HFFc6 (cell line): Measurements from ENCODE around the gene WFIKKN2. TPM values are rescaled to one million over a fixed set of nuclear protein-coding genes. Genes with fewer than 3 reads are reported as not detected.

ENCODE experiments used
- DNase-seq: peaks from one replicate; pipeline ENCODE4 v3.0.0-alpha.2; 2018
- H3K27ac Mint-ChIP-seq: 2 replicates; pipeline ENCODE4 v1.8.0; 2020; ENCODE audit warnings: mild to moderate bottlenecking, mixed read lengths
- H3K27me3 Mint-ChIP-seq: 2 replicates; pipeline ENCODE4 v1.8.0; 2021; ENCODE audit warnings: mild to moderate bottlenecking, moderate library complexity, mixed read lengths; ENCODE audit not compliant: insufficient read depth
- H3K36me3 Mint-ChIP-seq: 2 replicates; pipeline ENCODE4 v1.8.0; 2021; ENCODE audit warnings: low read depth, mixed read lengths
- H3K4me1 Mint-ChIP-seq: 2 replicates; pipeline ENCODE4 v1.8.0; 2020; ENCODE audit warnings: low read depth, mixed read lengths
- H3K4me3 Mint-ChIP-seq: 2 replicates; pipeline ENCODE4 v1.8.0; 2020; ENCODE audit warnings: mild to moderate bottlenecking, moderate library complexity, mixed read lengths
- H3K9me3 Mint-ChIP-seq: 2 replicates; pipeline ENCODE4 v1.8.0; 2020; ENCODE audit warnings: mild to moderate bottlenecking, mixed read lengths
- total RNA-seq, 6 experiments: library from RNA; stranded (reverse); fragmentation: NEBNext Ultra II Directional; extraction: Animal tissue kit (Norgen Biotek cat#: 25700); gene quantifications; 2 replicates in 1 of 6; 3 replicates in 5 of 6; pipeline ENCODE4 v1.2.3, GENCODE V29; 2021
- TF ChIP-seq, protein P1 (sequence below): fragments of 200-600 bp; sonication (generic); IDR thresholded peaks from 2 replicates; pipeline ENCODE4 v1.5.0; 2021; ENCODE audit warnings: antibody characterized with exemption, mild to moderate bottlenecking

The WFIKKN2 gene
- total RNA-seq, 6 experiments from 2014 or later: 0.05 to 0.07 (median 0.05) TPM; not detected in 3

DNA sequence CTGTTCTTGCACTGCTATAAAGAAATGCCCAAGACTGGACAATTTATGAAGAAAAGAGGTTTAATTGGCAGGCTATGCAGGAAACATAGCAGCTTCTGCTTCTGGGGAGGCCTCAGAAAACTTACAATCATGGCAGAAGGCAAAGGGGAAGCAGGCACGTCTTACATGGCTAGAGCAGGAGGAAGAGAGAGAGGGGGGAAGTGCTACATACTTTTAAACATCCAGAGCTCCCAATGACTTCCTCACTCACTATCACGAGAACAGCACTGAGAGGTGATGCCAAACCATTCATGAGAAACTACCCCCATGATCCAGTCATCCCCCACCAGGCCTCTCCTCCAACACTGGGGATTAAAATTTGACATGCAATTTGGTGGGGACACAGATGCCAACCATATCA, 13.3 kb downstream of the WFIKKN2 start:
- Mint-ChIP-seq H3K9me3 (no peaks in the 10 kb centered on the region), H3K27ac (no peak overlapping the region), H3K36me3 (no peaks in the 10 kb centered on the region), H3K27me3 (peaks cover 3% of the 10 kb centered on the region; the same call in 1 of the 2 replicates), H3K4me3 (no peak overlapping the region), H3K4me1 (peaks cover 41% of the 10 kb centered on the region)
- TF ChIP-seq, protein P1, sequence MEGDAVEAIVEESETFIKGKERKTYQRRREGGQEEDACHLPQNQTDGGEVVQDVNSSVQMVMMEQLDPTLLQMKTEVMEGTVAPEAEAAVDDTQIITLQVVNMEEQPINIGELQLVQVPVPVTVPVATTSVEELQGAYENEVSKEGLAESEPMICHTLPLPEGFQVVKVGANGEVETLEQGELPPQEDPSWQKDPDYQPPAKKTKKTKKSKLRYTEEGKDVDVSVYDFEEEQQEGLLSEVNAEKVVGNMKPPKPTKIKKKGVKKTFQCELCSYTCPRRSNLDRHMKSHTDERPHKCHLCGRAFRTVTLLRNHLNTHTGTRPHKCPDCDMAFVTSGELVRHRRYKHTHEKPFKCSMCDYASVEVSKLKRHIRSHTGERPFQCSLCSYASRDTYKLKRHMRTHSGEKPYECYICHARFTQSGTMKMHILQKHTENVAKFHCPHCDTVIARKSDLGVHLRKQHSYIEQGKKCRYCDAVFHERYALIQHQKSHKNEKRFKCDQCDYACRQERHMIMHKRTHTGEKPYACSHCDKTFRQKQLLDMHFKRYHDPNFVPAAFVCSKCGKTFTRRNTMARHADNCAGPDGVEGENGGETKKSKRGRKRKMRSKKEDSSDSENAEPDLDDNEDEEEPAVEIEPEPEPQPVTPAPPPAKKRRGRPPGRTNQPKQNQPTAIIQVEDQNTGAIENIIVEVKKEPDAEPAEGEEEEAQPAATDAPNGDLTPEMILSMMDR: no peak
- no peak for DNase-seq

DNA sequence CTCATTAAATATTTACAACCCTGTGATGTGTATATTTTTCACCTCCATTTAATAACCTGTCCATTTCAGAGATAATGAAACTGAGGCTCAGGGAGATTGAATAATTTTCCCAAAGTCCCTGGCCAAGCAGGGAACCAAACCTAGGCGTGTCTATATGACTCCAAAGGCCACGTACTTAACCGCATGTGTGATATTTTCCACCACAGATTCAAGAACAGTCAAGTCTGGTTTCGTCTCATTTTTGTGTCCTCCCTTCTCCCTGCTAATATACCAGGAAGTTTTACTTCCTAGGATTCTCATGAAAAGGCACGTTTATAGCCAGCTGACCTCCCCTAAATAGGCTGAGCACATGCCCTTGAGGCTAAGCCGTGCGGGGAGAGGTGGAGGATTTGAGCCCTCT, 15.3 kb downstream of the WFIKKN2 start:
- DNase-seq: no peak
- Mint-ChIP-seq H3K27ac (no peak overlapping the region), H3K36me3 (no peaks in the 10 kb centered on the region), H3K4me3 (no peak overlapping the region), H3K27me3 (peaks cover 1% of the 10 kb centered on the region; the same call in 1 of the 2 replicates), H3K9me3 (no peaks in the 10 kb centered on the region), H3K4me1 (peaks cover 26% of the 10 kb centered on the region)
- TF ChIP-seq, protein P1: no peak

DNA sequence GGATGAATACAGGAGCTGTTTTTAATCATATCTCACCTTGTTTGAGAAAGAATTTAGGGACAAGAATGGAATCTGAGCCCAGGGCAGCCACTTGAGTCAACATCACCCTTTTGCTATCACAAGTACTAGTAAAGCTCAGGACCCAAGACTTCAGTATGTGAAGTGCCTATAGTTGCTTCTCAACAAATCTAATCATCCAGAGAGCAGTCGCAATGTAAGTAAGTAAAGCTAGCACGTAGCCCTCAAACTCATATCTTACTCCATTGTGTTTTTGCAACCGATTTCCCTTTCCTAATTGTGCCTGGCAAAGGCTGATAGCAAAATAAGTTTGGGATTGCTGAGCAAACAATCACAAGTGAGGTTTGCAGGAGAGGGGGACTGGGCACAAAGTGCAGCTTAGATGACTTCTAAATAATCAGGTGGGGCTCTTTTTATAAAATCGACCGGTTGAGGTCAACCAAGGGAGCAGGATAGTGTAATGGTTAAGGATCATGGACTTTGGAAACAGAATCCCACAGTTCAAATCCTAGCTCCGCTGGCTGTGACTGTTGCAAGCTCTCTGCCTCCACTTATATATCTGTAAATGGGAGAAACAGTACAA, 17.7 kb downstream of the WFIKKN2 start:
- Mint-ChIP-seq H3K4me1 (peaks cover 18% of the 10 kb centered on the region), H3K4me3 (peak overlapping the region; percentile 88; the same call in 1 of the 2 replicates), H3K36me3 (no peaks in the 10 kb centered on the region), H3K9me3 (no peaks in the 10 kb centered on the region), H3K27me3 (peaks cover 1% of the 10 kb centered on the region; the same call in 1 of the 2 replicates), H3K27ac (no peak overlapping the region)
- no peak for DNase-seq
- TF ChIP-seq, protein P1: no peak

DNA sequence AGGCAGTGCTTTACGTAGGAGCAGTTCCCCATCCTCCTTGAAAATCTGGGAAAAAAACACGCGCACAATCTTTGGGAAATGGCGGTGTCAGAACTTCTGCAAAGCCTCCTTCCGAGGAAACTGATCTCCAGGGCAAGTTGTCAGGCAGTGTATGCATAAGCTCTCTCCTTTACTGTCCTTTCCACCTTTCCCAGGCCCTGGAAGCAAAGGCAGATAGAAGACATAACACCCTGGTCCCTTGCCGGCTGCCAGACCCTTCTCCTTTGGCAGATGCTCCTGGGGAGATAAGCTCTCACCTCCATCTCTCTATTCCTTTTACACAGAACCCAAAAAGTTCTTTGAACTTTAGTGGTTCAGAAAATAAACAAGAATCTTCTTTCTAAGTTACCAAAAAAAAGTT, 18.4 kb downstream of the WFIKKN2 start:
- no peak for DNase-seq
- TF ChIP-seq, protein P1: no peak
- H3K36me3 Mint-ChIP-seq: no peaks in the 10 kb centered on the region
- H3K27me3 Mint-ChIP-seq: peaks cover 1% of the 10 kb centered on the region; the same call in 1 of the 2 replicates
- H3K9me3 Mint-ChIP-seq: no peaks in the 10 kb centered on the region
- no peak overlapping the region for H3K4me3 Mint-ChIP-seq
- peaks cover 18% of the 10 kb centered on the region for H3K4me1 Mint-ChIP-seq
- no peak overlapping the region for H3K27ac Mint-ChIP-seq

DNA sequence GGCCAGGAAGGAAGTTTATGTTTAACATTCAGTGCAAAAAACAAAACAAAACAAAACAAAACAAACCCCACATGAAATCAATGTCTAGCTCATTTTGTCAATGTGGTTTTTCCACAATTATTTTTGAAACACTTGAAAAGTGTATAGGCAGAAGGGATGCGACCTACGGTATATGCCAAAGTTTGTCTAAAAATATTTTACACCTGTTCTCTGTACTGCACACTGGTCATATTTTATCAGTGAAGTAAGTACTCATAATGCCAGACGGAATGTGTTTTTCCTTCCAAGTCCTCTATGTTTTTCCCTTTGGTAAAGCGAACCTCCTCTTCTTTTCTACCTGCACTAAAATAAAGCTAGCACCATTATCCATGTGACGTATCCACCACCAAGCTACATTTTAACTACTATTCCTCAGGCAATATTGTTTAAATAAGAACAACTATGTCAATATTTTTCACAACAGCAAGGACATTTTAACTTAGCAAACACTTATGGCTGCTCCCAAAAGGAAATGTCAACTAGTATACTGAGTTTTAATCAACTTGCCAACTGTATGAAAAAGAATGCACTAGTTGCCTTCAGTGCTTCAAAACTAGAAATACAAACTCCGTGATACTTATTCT, 20.4 kb downstream of the WFIKKN2 start:
- Mint-ChIP-seq H3K4me1 (peaks cover 18% of the 10 kb centered on the region), H3K27ac (no peak overlapping the region), H3K9me3 (no peaks in the 10 kb centered on the region), H3K36me3 (peaks cover under 1% of the 10 kb centered on the region), H3K27me3 (no peaks in the 10 kb centered on the region; the same call in 1 of the 2 replicates), H3K4me3 (no peak overlapping the region)
- no peak for DNase-seq
- TF ChIP-seq, protein P1: no peak
